Epithelial cell of esophagus (primary cell): ENCODE measurements around the gene PDLIM5.

Experiments used
- DNase-seq: peaks from one replicate; pipeline ENCODE4 v3.0.0; 2010; ENCODE audit warnings: low read depth
- H3K4me3 ChIP-seq: 2 replicates; pipeline ENCODE4 v1.5.1; 2011; ENCODE audit warnings: mild to moderate bottlenecking, low read length, control low read depth
- CTCF ChIP-seq: IDR thresholded peaks from 2 replicates; pipeline ENCODE4 v1.5.1; 2011; ENCODE audit warnings: low read depth, mild to moderate bottlenecking, low read length, control low read depth, inconsistent platforms; ENCODE audit not compliant: insufficient read depth; ENCODE audit errors: missing control alignments

PDLIM5 gene

GRCh38 chr4:94558392-94558904, 106.7 kb downstream of the PDLIM5 start:
- no peak for TF ChIP-seq CTCF
- H3K4me3 ChIP-seq, result no peak overlapping the region
- peak; percentile 39 for DNase-seq

GRCh38 chr4:94559351-94559806, 107.6 kb downstream of the PDLIM5 start:
- H3K4me3 ChIP-seq, result no peak overlapping the region
- peak; percentile 34 for DNase-seq
- no peak for TF ChIP-seq CTCF

GRCh38 chr4:94561249-94562024, 109.7 kb downstream of the PDLIM5 start:
- TF ChIP-seq CTCF, result no peak
- DNase-seq, result no peak

GRCh38 chr4:94562285-94562684, 110.5 kb downstream of the PDLIM5 start:
- no peak for DNase-seq
- no peak overlapping the region for H3K4me3 ChIP-seq
- TF ChIP-seq CTCF, result no peak

More at GRCh38 chr4:94561249-94562024, 109.7 kb downstream of the PDLIM5 start:
- no peak overlapping the region for H3K4me3 ChIP-seq

GRCh38 chr4:94564252-94564651, 112.5 kb downstream of the PDLIM5 start:
- DNase-seq, result no peak
- H3K4me3 ChIP-seq, result no peak overlapping the region
- TF ChIP-seq CTCF, result no peak

GRCh38 chr4:94566420-94566819, 114.7 kb downstream of the PDLIM5 start:
- H3K4me3 ChIP-seq, result no peak overlapping the region
- no peak for DNase-seq
- TF ChIP-seq CTCF, result no peak

GRCh38 chr4:94567811-94568210, 116.1 kb downstream of the PDLIM5 start:
- TF ChIP-seq CTCF, result no peak
- H3K4me3 ChIP-seq, result no peak overlapping the region

More at GRCh38 chr4:94567811-94568210, 116.1 kb downstream of the PDLIM5 start:
- DNase-seq, result no peak
